Pancreas (tissue), 10 donors: ENCODE results near the gene TMTC2. TPM values are rescaled to one million over a fixed set of nuclear protein-coding genes. Genes with fewer than 3 reads are reported as not detected.
A peak's percentile ranks its signal among the peaks of the same experiment; 100 is the strongest.
"Not testable (repeated sequence)": the region's sequence is repeated elsewhere in the genome, so short reads cannot be mapped to it uniquely, and the experiment has no call there.

Source experiments
- ATAC-seq, 4 donors: fragments of 200-7000 bp; cut with Tn5 transposase; one replicate each; pipeline versions ENCODE4 v1.8.0 to v1.9.1; 2020; ENCODE audit warnings: mild to moderate bottlenecking in 4 of 4, moderate library complexity in 4 of 4
- DNase-seq, 6 donors: peaks; one replicate each; pipeline ENCODE4 v3.0.0-alpha.2; 2020
- FAIRE-seq: peaks from 2 replicates; lab custom pipeline; 2012; peaks lifted over from hg19 to GRCh38; lab: Jason Lieb, UNC
- H3K27ac ChIP-seq, 4 donors: fragments of 200-600 bp; sonication (generic); 1 replicate in 3 of 4; 2 replicates in 1 of 4; pipeline versions ENCODE4 v1.5.0 to v1.8.0; 2020
- H3K27me3 ChIP-seq, 4 donors: fragments of 200-600 bp; one replicate each; pipeline ENCODE4 v1.8.0; 2021
- H3K36me3 ChIP-seq, 3 donors: fragments of 200-600 bp; sonication (generic) in 1 of 3; one replicate each; pipeline versions ENCODE4 v1.5.0 to v1.8.0; 2020 to 2021
- H3K4me1 ChIP-seq, 3 donors: fragments of 200-600 bp; one replicate each; pipeline ENCODE4 v1.8.0; 2021
- H3K4me3 ChIP-seq, 4 donors: fragments of 200-600 bp; sonication (generic) in 2 of 4; one replicate each; pipeline versions ENCODE4 v1.5.0 to v1.8.0; 2020 to 2021
- H3K9me3 ChIP-seq, 4 donors: fragments of 200-600 bp; one replicate each; pipeline ENCODE4 v1.8.0; 2021
- WGBS, 2 donors: extraction: QIAGEN DNeasy Blood & Tissue Kit; methylation state at CpG; one replicate each; pipeline ENCODE4 v1.1.7; 2013; 5-methylcytosine and 5-hydroxymethylcytosine counted together
- intact Hi-C, 3 donors: fragments of 100-400 bp; cut with DNase I; formaldehyde crosslinking; loops; one replicate each; pipeline versions ENCODE4 v1.11.1 to v1.14.2; 2022
- polyA plus RNA-seq, 2 donors: library from polyadenylated mRNA; stranded (reverse); fragments of 200-250 nt; gene quantifications; one replicate each; pipeline ENCODE4 v1.2.3, GENCODE V29; 2013
- total RNA-seq, 6 donors: library from RNA; stranded (reverse); fragmentation: NEBNext Ultra II Directional in 4 of 6; extraction: Animal tissue kit (Norgen Biotek cat#: 25700) in 4 of 6; gene quantifications; one replicate each; pipeline versions ENCODE4 v1.2.1 to v1.2.4, GENCODE V29; 2021 to 2023
- TF ChIP-seq, protein P1 (sequence below), 4 donors: fragments of 200-600 bp; sonication (generic) in 3 of 4; IDR thresholded peaks; one replicate each; pipeline versions ENCODE4 v1.5.0 to v1.8.0; 2021; ENCODE audit warnings: antibody characterized with exemption in 4 of 4
- donor health status: healthy with polysubstance abuse.
- donor health status: DM: no; HTN: no; CAD: no; lungs with moderate emphysema.
- donor health status: DM: no; HTN: no; CAD: no.
- donor health status: control.
- donor health status: control.
- donor health status: Bipolar disorder and iron deficiency.
- donor health status: DM: yes; HTN: yes; CAD: no.
- donor health status: DM: no; HTN: no; CAD: no.
- donor health status: DM: no; HTN: no; CAD: no.
- donor health status: DM: yes; HTN: yes; CAD: no.

Gene TMTC2
- total and polyA plus RNA-seq, 8 donors: 5.3 to 14.4 (median 6.4) TPM

DNA sequence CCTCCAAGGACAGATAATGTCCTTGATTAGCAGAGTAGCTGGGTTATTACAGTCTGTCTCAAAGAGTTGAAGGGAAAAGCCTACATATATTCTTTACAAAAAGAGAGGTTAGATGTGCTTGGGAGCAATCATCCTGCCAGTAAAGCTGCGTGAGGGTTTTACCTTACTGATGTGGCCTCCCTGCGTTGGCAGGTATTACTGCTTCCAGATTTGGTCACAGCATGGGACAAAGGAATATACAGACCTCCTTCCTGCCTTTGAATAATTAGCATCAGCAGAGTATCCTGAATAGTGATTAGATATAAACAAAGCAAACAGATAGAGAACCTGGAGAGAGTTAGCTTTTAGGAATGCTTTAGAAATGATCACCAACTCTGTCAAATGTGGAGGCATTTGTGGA is 69.6 kb downstream of the TMTC2 start:
- Histone ChIP-seq H3K36me3 (no peaks in the 10 kb centered on the region), H3K27ac (no peak overlapping the region), H3K9me3 (no peaks in the 10 kb centered on the region), H3K4me3 (no peak overlapping the region), H3K4me1 (peaks cover 0 to 6% (median 0%) of the 10 kb centered on the region in 3 donors), H3K27me3 (no peaks in the 10 kb centered on the region)
- FAIRE-seq (no peak), DNase-seq (no peak), ATAC-seq (no peak)
- TF ChIP-seq, protein P1, sequence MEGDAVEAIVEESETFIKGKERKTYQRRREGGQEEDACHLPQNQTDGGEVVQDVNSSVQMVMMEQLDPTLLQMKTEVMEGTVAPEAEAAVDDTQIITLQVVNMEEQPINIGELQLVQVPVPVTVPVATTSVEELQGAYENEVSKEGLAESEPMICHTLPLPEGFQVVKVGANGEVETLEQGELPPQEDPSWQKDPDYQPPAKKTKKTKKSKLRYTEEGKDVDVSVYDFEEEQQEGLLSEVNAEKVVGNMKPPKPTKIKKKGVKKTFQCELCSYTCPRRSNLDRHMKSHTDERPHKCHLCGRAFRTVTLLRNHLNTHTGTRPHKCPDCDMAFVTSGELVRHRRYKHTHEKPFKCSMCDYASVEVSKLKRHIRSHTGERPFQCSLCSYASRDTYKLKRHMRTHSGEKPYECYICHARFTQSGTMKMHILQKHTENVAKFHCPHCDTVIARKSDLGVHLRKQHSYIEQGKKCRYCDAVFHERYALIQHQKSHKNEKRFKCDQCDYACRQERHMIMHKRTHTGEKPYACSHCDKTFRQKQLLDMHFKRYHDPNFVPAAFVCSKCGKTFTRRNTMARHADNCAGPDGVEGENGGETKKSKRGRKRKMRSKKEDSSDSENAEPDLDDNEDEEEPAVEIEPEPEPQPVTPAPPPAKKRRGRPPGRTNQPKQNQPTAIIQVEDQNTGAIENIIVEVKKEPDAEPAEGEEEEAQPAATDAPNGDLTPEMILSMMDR (IDR thresholded peaks at IDR 0.05): no peak
- 75% methylated on average over 2 of the region's 2 CpGs for WGBS, 2 donors
- intact Hi-C loops: no loop called here

DNA sequence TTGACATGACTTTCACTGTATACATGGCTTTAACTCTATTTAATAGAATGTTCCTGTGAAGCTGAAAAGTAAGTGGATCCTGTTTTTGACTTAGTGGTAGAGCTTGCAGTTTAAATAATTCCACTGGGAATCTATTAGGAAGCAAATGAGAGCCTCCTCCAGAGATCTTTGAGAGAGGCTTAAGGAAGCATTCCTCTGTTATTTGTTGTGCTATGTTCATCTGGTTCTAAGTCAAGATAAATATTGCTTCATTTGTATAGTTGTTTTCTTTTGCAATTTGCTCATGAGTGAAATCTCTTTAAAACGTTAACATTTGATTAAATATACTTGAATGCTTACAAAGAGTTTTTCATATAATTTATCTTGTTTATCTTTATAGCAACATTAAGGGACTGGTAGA is 70.4 kb downstream of the TMTC2 start:
- Histone ChIP-seq H3K27ac (no peak overlapping the region), H3K4me1 (peaks cover 0 to 6% (median 0%) of the 10 kb centered on the region in 3 donors), H3K36me3 (no peaks in the 10 kb centered on the region), H3K9me3 (no peaks in the 10 kb centered on the region), H3K27me3 (no peaks in the 10 kb centered on the region), H3K4me3 (no peak overlapping the region)
- intact Hi-C loops: no loop called here
- WGBS, 2 donors: 19 to 24% methylated on average over 1 of the region's 1 CpG
- peak; percentile 20 for FAIRE-seq
- no peak for ATAC-seq
- TF ChIP-seq, protein P1 (IDR thresholded peaks at IDR 0.05): no peak
- DNase-seq: no peak

DNA sequence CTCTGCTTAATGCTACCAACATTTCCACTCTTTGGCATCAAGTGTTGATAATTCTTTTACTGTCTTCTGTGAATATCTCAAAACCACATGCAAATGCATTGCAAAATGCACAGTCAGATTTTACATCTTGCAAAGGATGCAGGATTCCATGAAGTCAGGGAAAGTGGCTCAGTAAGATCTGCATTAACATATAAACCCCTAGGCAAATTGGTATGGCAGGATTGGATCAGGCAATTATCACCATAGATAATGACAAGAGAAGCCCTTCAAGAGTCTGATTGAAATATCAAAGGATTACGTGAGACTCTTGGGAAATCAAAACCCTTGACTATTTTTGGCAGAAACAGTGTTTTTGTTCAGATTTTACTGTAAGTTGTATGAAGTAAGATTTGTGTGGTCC is 71.0 kb downstream of the TMTC2 start:
- no peaks in the 10 kb centered on the region for H3K9me3 ChIP-seq
- no peaks in the 10 kb centered on the region for H3K27me3 ChIP-seq
- intact Hi-C loops: no loop called here
- 85 to 90% methylated on average over 1 of the region's 1 CpG for WGBS, 2 donors
- no peak for DNase-seq
- no peak overlapping the region for H3K4me3 ChIP-seq
- peaks cover 0 to 6% (median 0%) of the 10 kb centered on the region in 3 donors for H3K4me1 ChIP-seq
- H3K27ac ChIP-seq: no peak overlapping the region
- H3K36me3 ChIP-seq: no peaks in the 10 kb centered on the region
- no peak for FAIRE-seq
- TF ChIP-seq, protein P1 (IDR thresholded peaks at IDR 0.05): no peak
- ATAC-seq: no peak

DNA sequence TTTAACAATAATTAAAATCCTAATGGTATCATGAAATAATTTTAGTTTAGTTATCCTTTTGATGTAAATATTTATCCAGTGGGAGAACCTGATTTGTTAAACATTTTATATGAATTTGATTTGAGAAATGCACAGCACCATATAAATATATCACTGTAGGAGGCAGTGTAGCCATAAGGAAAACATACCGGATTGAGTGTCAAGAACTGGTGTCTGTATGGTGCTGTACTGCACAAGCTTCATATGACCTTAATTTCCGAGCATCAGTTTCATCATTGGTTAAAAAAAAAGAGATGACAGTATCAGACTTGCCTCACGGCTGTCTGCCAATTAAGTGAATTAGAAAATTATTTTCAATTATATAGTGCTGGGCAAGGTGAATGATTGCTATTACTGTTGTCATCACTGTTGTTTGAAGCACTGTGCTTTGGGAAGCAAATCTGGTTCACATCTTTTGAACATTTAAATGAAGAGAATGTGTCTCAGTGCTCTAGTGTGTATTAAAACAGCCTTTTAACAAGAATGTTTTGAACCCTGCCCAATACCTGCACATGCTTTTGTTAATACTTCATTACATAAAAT is 72.1 kb downstream of the TMTC2 start:
- intact Hi-C loops: no loop called here
- peaks cover 0 to 6% (median 0%) of the 10 kb centered on the region in 3 donors for H3K4me1 ChIP-seq
- no peaks in the 10 kb centered on the region for H3K9me3 ChIP-seq
- H3K4me3 ChIP-seq: no peak overlapping the region
- DNase-seq (no peak), FAIRE-seq (peak; percentile 13), ATAC-seq (no peak)
- no peaks in the 10 kb centered on the region for H3K27me3 ChIP-seq
- H3K27ac ChIP-seq: no peak overlapping the region
- no peaks in the 10 kb centered on the region for H3K36me3 ChIP-seq
- WGBS, 2 donors: 88 to 90% methylated on average over 3 of the region's 3 CpGs
- TF ChIP-seq, protein P1 (IDR thresholded peaks at IDR 0.05): no peak

DNA sequence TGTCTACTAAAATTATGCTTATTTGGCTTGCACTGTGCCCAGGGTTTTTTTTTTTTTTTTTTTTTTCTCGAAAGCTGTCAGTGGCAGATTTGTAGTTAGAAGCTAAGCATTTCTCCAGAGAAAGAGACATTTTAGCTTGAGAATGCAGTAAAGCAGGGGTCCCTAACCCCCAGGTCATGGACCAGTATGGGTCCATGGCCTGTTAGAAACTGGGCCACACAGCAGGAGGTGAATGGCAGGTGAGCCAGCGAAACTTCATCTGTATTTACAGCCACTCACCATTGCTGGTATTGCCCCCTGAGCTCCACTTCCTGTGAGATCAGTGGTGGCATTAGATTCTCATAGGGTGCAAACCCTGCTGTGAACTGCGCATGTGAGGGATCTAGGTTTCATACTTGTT is 73.7 kb downstream of the TMTC2 start:
- FAIRE-seq: no peak
- WGBS, 2 donors: 92 to 95% methylated on average over 3 of the region's 3 CpGs
- DNase-seq: no peak
- H3K27me3 ChIP-seq: no peaks in the 10 kb centered on the region
- ATAC-seq: no peak
- TF ChIP-seq, protein P1 (IDR thresholded peaks at IDR 0.05): no peak
- H3K4me3 ChIP-seq: no peak overlapping the region
- intact Hi-C loops: no loop called here
- H3K27ac ChIP-seq: no peak overlapping the region
- H3K4me1 ChIP-seq: peaks cover 0 to 6% (median 0%) of the 10 kb centered on the region in 3 donors
- no peaks in the 10 kb centered on the region for H3K9me3 ChIP-seq
- no peaks in the 10 kb centered on the region for H3K36me3 ChIP-seq

DNA sequence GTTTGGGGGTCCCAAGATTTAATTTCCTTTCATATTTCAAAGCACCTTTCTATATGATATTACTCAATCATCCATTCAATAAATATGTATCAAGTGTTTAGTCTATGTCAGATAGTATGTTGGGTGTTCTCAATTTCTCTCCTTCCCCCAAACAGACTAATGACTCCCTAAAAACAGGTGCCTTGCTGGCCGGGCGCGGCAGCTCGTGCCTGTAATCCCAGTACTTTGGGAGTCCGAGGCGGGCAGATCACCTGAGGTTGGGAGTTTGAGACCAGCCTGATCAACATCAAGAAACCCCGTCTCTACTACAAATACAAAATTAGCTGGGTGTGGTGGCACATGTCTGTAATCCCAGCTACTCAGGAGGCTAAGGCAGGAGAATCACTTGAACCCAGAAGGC is 78.5 kb downstream of the TMTC2 start:
- intact Hi-C loops, ATAC-seq, H3K27me3 ChIP-seq, FAIRE-seq, H3K4me3 ChIP-seq, H3K9me3 ChIP-seq, DNase-seq, H3K36me3 ChIP-seq, H3K4me1 ChIP-seq, H3K27ac ChIP-seq: not testable (repeated sequence)
- WGBS, 2 donors: 97 to 98% methylated on average over 7 of the region's 7 CpGs
